Activated T-cell treated with anti-CD3 and anti-CD28 coated beads, Interleukin-2, amount 50 U/mL, for 24 hours (primary cell): ENCODE results near the gene ACKR3.

Experiments
- DNase-seq: peaks from one replicate; pipeline ENCODE4 v3.0.0-alpha.2; 2020
- H3K27ac Mint-ChIP-seq: 2 replicates; pipeline ENCODE4 v1.8.0; 2020; ENCODE audit warnings: mild to moderate bottlenecking, mixed read lengths
- H3K27me3 Mint-ChIP-seq: 2 replicates; pipeline ENCODE4 v1.8.0; 2020; ENCODE audit warnings: mixed read lengths
- H3K36me3 Mint-ChIP-seq: 2 replicates; pipeline ENCODE4 v1.8.0; 2020; ENCODE audit warnings: low read depth, mixed read lengths
- H3K4me1 Mint-ChIP-seq: 2 replicates; pipeline ENCODE4 v1.8.0; 2020; ENCODE audit warnings: low read depth, mixed read lengths
- H3K4me3 Mint-ChIP-seq: 2 replicates; pipeline ENCODE4 v1.8.0; 2020; ENCODE audit warnings: mild to moderate bottlenecking, moderate library complexity, mixed read lengths
- H3K9me3 Mint-ChIP-seq: 2 replicates; pipeline ENCODE4 v1.8.0; 2020; ENCODE audit warnings: mixed read lengths

Gene ACKR3

DNA sequence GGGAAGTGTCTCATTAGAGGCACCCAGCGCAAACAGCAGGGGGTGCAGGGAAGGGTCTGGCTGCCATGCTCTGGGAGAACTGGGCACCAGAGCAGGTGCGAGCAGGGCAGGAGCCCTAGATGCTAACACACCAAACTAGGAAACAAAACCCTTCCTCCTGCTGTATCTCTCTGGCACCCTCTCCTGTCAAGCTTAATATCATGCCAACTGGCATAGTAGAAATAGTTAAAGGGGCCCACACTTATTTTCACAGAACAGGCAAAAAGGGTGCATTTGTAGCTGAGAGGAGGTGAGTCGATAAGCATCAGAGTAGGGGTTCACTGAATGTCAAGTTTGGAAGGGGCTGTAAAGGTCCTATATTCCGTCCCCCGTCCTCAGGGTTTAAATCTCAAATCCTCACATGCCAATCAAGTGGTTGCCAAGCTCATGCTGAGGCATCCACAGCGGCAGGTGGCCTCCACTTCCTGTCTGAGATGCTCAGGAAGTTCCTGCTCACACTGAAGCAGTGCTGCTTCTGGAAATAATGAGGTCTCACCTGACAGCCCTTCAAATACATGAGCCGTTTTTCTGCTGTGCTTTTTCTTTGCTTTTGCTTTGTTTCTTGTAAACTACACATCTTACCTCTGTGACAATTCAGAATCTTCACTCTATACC lies 14.9 kb upstream of the ACKR3 start:
- DNase-seq = no peak
- no peaks in the 10 kb centered on the region for H3K27me3 Mint-ChIP-seq
- H3K9me3 Mint-ChIP-seq = peaks cover 13% of the 10 kb centered on the region
- H3K4me3 Mint-ChIP-seq = no peak overlapping the region
- peaks cover 10% of the 10 kb centered on the region for H3K36me3 Mint-ChIP-seq
- H3K27ac Mint-ChIP-seq = peak overlapping the region; percentile 55
- H3K4me1 Mint-ChIP-seq = peaks cover 89% of the 10 kb centered on the region

- H3K4me1 Mint-ChIP-seq = peaks cover 86% of the 10 kb centered on the region
- peaks cover 13% of the 10 kb centered on the region for H3K9me3 Mint-ChIP-seq
- peaks cover 10% of the 10 kb centered on the region for H3K36me3 Mint-ChIP-seq
- H3K4me3 Mint-ChIP-seq = no peak overlapping the region
- H3K27me3 Mint-ChIP-seq = no peaks in the 10 kb centered on the region
- DNase-seq = no peak
- peak overlapping the region; percentile 55 for H3K27ac Mint-ChIP-seq
Measured at GRCh38 chr2:236555481-236555880, 14.1 kb upstream of the ACKR3 start.

- H3K36me3 Mint-ChIP-seq = peaks cover 19% of the 10 kb centered on the region
- no peaks in the 10 kb centered on the region for H3K27me3 Mint-ChIP-seq
- DNase-seq = no peak
- H3K9me3 Mint-ChIP-seq = peaks cover 13% of the 10 kb centered on the region
- peaks cover 68% of the 10 kb centered on the region for H3K4me1 Mint-ChIP-seq
- peak overlapping the region; percentile 34 for H3K27ac Mint-ChIP-seq
- H3K4me3 Mint-ChIP-seq = no peak overlapping the region
Measured at GRCh38 chr2:236557306-236558030, 12.2 kb upstream of the ACKR3 start.

DNA sequence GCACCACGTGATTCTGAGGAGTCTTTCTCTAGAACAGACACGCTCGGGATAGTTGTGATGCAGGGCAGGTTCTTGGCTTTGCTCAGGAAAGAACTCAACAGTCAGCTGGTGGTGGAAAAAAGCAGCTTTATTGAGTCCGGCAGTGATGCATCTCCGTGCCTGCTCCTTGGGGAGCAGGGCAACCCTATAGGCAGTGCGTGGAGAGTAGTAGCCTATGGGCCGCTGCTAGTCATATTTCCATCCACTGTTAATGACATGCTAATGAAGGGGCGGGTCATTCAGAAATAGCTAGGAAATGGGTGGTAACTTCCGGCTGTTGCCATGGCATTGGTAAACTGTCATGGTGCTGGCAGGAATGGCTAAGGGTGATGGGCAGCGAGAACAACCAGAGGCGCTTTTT lies 11.6 kb upstream of the ACKR3 start:
- H3K9me3 Mint-ChIP-seq = peaks cover 13% of the 10 kb centered on the region
- H3K4me3 Mint-ChIP-seq = no peak overlapping the region

DNA sequence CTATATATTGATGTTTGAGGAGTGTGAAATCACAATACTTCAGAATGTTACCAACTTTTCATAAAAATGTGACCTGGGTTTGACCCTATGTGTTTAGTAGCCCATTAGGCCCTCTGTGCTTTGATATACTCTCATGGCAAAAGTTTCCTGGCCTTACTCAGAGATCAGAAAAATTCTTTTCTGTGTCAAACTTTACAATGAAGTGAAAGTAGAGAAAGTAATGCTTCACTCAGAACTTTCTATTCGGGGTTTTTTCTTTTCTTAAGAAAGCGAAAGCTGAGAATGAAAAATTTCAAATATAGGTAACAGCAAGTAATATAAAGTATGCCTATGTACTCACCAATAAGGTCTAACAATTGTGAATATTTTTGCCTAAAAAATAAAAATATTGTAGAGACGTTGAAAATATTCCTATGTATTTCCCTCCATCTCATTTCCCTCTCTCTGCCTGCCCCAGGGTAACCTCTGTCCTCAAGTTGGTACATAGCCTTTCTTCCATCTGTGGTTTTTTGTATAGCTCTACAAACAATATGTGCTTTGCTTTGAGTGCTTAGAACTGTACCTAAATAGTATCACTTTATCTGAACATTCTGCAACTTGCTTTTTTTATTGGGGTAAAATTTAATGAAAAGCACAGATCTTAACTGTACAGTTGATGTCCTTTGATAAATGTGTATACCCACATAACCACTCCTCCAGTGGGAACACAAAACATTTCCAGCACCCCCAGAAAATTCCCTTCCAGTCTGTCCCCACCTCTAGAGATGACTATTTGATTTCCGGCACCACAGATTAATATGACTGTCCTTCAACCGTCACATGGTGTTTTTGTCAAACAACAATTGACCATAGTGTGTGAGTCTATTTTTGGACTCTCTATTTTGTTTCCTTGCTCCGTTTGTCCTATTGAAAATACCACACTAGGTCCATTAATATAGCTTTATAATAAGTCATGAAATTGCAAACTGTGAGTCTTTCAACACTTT lies 10.3 kb upstream of the ACKR3 start:
- H3K4me3 Mint-ChIP-seq = no peak overlapping the region
- H3K27me3 Mint-ChIP-seq = no peaks in the 10 kb centered on the region
- H3K9me3 Mint-ChIP-seq = peaks cover 7% of the 10 kb centered on the region
- peak overlapping the region; percentile 68 for H3K27ac Mint-ChIP-seq
- no peak for DNase-seq
- peaks cover 14% of the 10 kb centered on the region for H3K36me3 Mint-ChIP-seq
- peaks cover 49% of the 10 kb centered on the region for H3K4me1 Mint-ChIP-seq

More for the DNA sequence above, 11.6 kb upstream of the ACKR3 start:
- Mint-ChIP-seq H3K27me3 (no peaks in the 10 kb centered on the region), H3K36me3 (peaks cover 21% of the 10 kb centered on the region), H3K4me1 (peaks cover 62% of the 10 kb centered on the region), H3K27ac (no peak overlapping the region)
- no peak for DNase-seq

GRCh38 chr2:236561874-236562273 lies 7.8 kb upstream of the ACKR3 start:
- DNase-seq = no peak
- Mint-ChIP-seq H3K27ac (no peak overlapping the region), H3K4me3 (no peak overlapping the region), H3K36me3 (peaks cover 11% of the 10 kb centered on the region), H3K4me1 (peaks cover 30% of the 10 kb centered on the region), H3K9me3 (no peaks in the 10 kb centered on the region), H3K27me3 (no peaks in the 10 kb centered on the region)

GRCh38 chr2:236562434-236562833 lies 7.2 kb upstream of the ACKR3 start:
- H3K9me3 Mint-ChIP-seq = no peaks in the 10 kb centered on the region
- H3K36me3 Mint-ChIP-seq = peaks cover 11% of the 10 kb centered on the region
- H3K27ac Mint-ChIP-seq = no peak overlapping the region
- H3K4me3 Mint-ChIP-seq = no peak overlapping the region
- no peak for DNase-seq
- H3K4me1 Mint-ChIP-seq = peaks cover 26% of the 10 kb centered on the region
- no peaks in the 10 kb centered on the region for H3K27me3 Mint-ChIP-seq

DNA sequence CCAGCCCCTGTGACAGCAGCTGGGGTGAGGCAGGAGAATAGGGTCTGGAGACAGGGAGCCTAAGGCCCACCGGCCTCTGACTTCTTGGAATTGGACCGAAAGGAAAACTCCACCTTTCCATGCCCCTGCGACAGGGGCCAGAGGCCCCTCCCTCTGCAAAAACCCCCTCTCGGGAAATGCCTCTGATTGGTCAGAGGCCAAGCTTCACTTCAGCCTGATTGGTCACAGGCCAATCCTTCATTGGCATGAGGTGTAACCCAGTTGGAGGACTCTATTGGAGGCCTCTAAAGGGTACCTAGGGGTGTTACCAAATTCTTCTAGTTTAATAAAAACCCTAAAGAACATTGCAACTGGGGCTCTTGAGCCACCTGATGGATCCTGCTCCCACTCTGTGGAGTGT lies 5.7 kb upstream of the ACKR3 start:
- DNase-seq = no peak
- H3K4me3 Mint-ChIP-seq = no peak overlapping the region
- H3K27me3 Mint-ChIP-seq = peaks cover 3% of the 10 kb centered on the region
- H3K4me1 Mint-ChIP-seq = peaks cover 23% of the 10 kb centered on the region
- no peaks in the 10 kb centered on the region for H3K9me3 Mint-ChIP-seq
- H3K36me3 Mint-ChIP-seq = peaks cover 11% of the 10 kb centered on the region
- H3K27ac Mint-ChIP-seq = no peak overlapping the region

GRCh38 chr2:236565212-236565611 lies 4.4 kb upstream of the ACKR3 start:
- H3K27ac Mint-ChIP-seq = no peak overlapping the region
- no peak for DNase-seq
- H3K36me3 Mint-ChIP-seq = peaks cover 11% of the 10 kb centered on the region
- H3K9me3 Mint-ChIP-seq = no peaks in the 10 kb centered on the region
- H3K27me3 Mint-ChIP-seq = peaks cover 3% of the 10 kb centered on the region
- no peak overlapping the region for H3K4me3 Mint-ChIP-seq
- H3K4me1 Mint-ChIP-seq = peaks cover 24% of the 10 kb centered on the region

DNA sequence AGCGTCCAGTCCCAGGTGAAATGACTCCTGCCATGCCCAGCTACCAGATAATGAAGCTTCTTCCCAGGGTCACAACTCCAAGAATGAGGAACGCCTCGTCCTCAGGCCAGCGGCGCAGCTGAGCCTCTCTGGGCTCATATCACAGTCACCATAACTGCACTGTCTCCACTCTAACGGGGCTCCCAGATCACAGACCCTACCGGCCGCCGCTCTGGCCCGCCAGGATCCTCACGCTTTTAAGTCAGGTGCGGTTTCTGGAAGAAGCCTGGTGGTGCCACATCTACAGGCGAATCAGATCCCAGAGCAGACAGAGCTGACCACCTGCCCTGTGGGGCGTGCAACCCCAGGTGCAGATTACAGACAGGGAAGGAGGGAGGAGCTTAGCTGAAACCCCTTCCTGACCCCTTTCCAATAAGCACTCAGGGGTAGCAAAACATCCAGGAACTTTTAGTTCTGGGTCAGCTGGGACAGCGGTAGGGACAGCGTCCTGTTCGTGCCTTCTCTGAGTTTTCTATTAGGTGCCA lies 3.7 kb upstream of the ACKR3 start:
- Mint-ChIP-seq H3K4me3 (no peak overlapping the region), H3K27me3 (peaks cover 3% of the 10 kb centered on the region), H3K36me3 (peaks cover 9% of the 10 kb centered on the region), H3K9me3 (no peaks in the 10 kb centered on the region), H3K4me1 (peaks cover 21% of the 10 kb centered on the region), H3K27ac (no peak overlapping the region)
- no peak for DNase-seq

- Mint-ChIP-seq H3K27ac (no peak overlapping the region), H3K27me3 (peaks cover 3% of the 10 kb centered on the region), H3K4me3 (no peak overlapping the region), H3K4me1 (peaks cover 21% of the 10 kb centered on the region), H3K36me3 (peaks cover 9% of the 10 kb centered on the region), H3K9me3 (no peaks in the 10 kb centered on the region)
- no peak for DNase-seq
Measured at GRCh38 chr2:236566596-236566995, 3.0 kb upstream of the ACKR3 start.

GRCh38 chr2:236568068-236568921 lies 1.3 kb upstream of the ACKR3 start:
- Mint-ChIP-seq H3K9me3 (no peaks in the 10 kb centered on the region), H3K27me3 (peaks cover 3% of the 10 kb centered on the region), H3K4me1 (peaks cover 21% of the 10 kb centered on the region), H3K36me3 (no peaks in the 10 kb centered on the region), H3K27ac (peak overlapping the region; percentile 78), H3K4me3 (peak overlapping the region; percentile 76)
- DNase-seq = peak; percentile 71

GRCh38 chr2:236568922-236569572 lies 578 bp upstream of the ACKR3 start:
- Mint-ChIP-seq H3K4me1 (peaks cover 21% of the 10 kb centered on the region), H3K27me3 (peaks cover 3% of the 10 kb centered on the region), H3K36me3 (no peaks in the 10 kb centered on the region), H3K4me3 (peak overlapping the region; percentile 76), H3K27ac (no peak overlapping the region), H3K9me3 (no peaks in the 10 kb centered on the region)
- no peak for DNase-seq
